ENCODE measurements around the gene TTC13. TPM values are rescaled to one million over a fixed set of nuclear protein-coding genes. Genes with fewer than 3 reads are reported as not detected.

Gene TTC13
- total and polyA plus RNA-seq, 2 of the 4 experiments (the other 2 are of a cell fraction), result 6.1 to 9.1 TPM

DNA sequence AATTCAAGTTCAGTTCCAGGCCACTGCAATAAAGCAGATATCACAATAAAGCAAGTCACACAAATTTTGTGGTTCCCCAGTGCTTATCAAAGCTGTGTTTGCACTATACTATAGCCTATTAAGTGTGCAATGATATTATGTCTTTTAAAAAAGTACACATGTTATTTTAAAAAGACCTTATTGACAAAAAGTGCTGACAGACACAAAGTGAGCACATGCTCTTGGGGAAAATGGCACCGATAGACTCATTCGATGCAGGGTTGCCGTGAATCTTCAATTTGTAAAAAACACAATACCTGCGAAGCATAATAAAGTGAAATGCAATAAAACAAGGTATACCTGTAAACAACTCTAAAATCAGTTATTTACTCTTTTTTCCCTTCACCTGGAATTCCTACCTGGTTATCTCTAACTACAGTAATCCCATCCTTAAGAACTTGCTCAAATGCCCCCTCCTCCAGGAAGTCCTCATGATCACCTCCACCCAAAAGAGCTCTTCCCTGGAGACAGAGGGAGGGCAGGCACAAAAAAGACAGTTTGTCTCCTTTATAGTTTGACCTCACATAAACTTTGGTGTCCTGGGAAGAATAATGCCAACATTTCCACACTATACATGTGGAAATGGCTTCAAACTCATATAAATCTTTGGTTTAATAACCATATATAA, 100.6 kb downstream of the TTC13 start:
- H2AK9ac ChIP-seq (replicated peaks; ENCODE audit: low read depth, low read length, poor library complexity), result no peak overlapping the region
- H2BK5ac ChIP-seq (ENCODE audit: low read depth, low read length, poor library complexity, severe bottlenecking), result peak overlapping the region; percentile 95
- peak overlapping the region; percentile 65 for H2BK15ac ChIP-seq (ENCODE audit: low read depth, low read length)
- no peaks in the 10 kb centered on the region for H3K36me3 ChIP-seq (ENCODE audit: control insufficient read depth, insufficient read depth, low read length)
- BruUV-seq (replicated peaks), result no TSS peak
- peak overlapping the region; percentile 92 for H2BK120ac ChIP-seq (ENCODE audit: low read depth, low read length)
- H4K5ac ChIP-seq (ENCODE audit: low read depth, low read length), result peak overlapping the region; percentile 84
- peak overlapping the region; percentile 50; the same call in 1 of the 2 replicates for H3K9ac ChIP-seq (ENCODE audit: low read depth, low read length)
- H3K27ac ChIP-seq (ENCODE audit: insufficient read depth, low read length), result peak overlapping the region; percentile 98
- ATAC-seq (ENCODE audit: low read depth) (no peak), DNase-seq (no peak)
- in situ Hi-C loops (cut with MboI; ENCODE audit: low sequenced_read_pairs) (no loop called here), dilution Hi-C loops (cut with HindIII; ENCODE audit: low sequenced_read_pairs, unreplicated experiment) (no loop called here), intact Hi-C loops (cut with micrococcal nuclease) (no loop called here)
- peak overlapping the region; percentile 90 for H3K4ac ChIP-seq (ENCODE audit: low read depth, low read length)
- H3K79me1 ChIP-seq (ENCODE audit: low read depth in 1 of 2, low read length in 2 of 2), result no peaks in the 10 kb centered on the region
- H3K14ac ChIP-seq (replicated peaks; ENCODE audit: low read depth, low read length), result peak overlapping the region; percentile 43; the same call in 1 of the 2 replicates
- WGBS, 2 experiments (ENCODE audit: extremely low coverage in 2 of 2, insufficient read length in 1 of 2), result no CpG with 5 or more reads among the region's 4 CpGs
- H2AK5ac ChIP-seq (ENCODE audit: low read depth, low read length), result peak overlapping the region; percentile 80
- H3K4me1 ChIP-seq (ENCODE audit: control insufficient read depth, insufficient read depth, low read length), result peaks cover 28% of the 10 kb centered on the region
- no peaks in the 10 kb centered on the region for H3K27me3 ChIP-seq (ENCODE audit: control insufficient read depth, insufficient read depth, low read length)
- no peak overlapping the region for H3K4me3 ChIP-seq (ENCODE audit: insufficient read depth, low read depth, low read length)
- H3K9me1 ChIP-seq (ENCODE audit: insufficient read depth, low read length), result peaks cover 15% of the 10 kb centered on the region
- TF ChIP-seq FOS (IDR thresholded peaks at IDR 0.05; ENCODE audit: low read depth, low read length), result no peak
- TF ChIP-seq MXI1 (IDR thresholded peaks at IDR 0.05; ENCODE audit: borderline replicate concordance, low read depth, low read length), result no peak
- TF ChIP-seq MAFK (IDR thresholded peaks at IDR 0.05; ENCODE audit: low read depth, low read length), result peak; percentile 65
- peak overlapping the region; percentile 57 to 84 for H4K8ac ChIP-seq (ENCODE audit: low read depth in 2 of 2, low read length in 2 of 2)
- H4K20me1 ChIP-seq (ENCODE audit: insufficient read depth, low read length), result no peaks in the 10 kb centered on the region
- H2AFZ ChIP-seq (replicated peaks; ENCODE audit: low read length, poor library complexity), result no peak overlapping the region
- peak overlapping the region; percentile 87 for H4K91ac ChIP-seq (ENCODE audit: insufficient read depth, low read depth, low read length)
- peak overlapping the region; percentile 55 for H3K4me2 ChIP-seq (ENCODE audit: low read depth, low read length)
- H3K23ac ChIP-seq (ENCODE audit: low read depth, low read length), result peak overlapping the region; percentile 61; the same call in 1 of the 2 replicates
- POLR2A ChIA-PET (ENCODE audit: unreplicated experiment), result interaction anchor here (1.0 kb wide), 1 partner anchor 11 kb away, joined by 3 read pairs; no protein-coding TSS in a partner anchor
- H3K18ac ChIP-seq (ENCODE audit: low read depth, low read length), result peak overlapping the region; percentile 97
- peak overlapping the region; percentile 67; the same call in 1 of the 2 replicates for H3K56ac ChIP-seq (ENCODE audit: extremely low read depth, insufficient read depth, low read length)
- peak overlapping the region; percentile 92 for H2BK20ac ChIP-seq (ENCODE audit: low read depth, low read length)
- CTCF ChIA-PET, result interaction anchor here (1.1 kb wide), 1 partner anchor 15 kb away, joined by 3 read pairs; no protein-coding TSS in a partner anchor
- H3K9me3 ChIP-seq (ENCODE audit: control insufficient read depth, insufficient read depth, low read length), result no peaks in the 10 kb centered on the region
